Measurements from ENCODE around the gene ZNF674.
A peak's percentile ranks its signal among the peaks of the same experiment; 100 is the strongest.
"Not testable (repeated sequence)": the region's sequence is repeated elsewhere in the genome, so short reads cannot be mapped to it uniquely, and the experiment has no call there.

ZNF674 gene

GRCh38 chrX:46567388-46567787, 22.2 kb upstream of the ZNF674 start:
- no peak for DNase-seq

GRCh38 chrX:46561824-46562657, 16.8 kb upstream of the ZNF674 start:
- DNase-seq, result no peak

- no peak for DNase-seq
These were observed 13.8 kb upstream of the ZNF674 start for GRCh38 chrX:46559062-46559461.

GRCh38 chrX:46554942-46555341, 9.7 kb upstream of the ZNF674 start:
- peak; percentile 29 for DNase-seq

GRCh38 chrX:46553935-46554334, 8.7 kb upstream of the ZNF674 start:
- DNase-seq, result no peak

GRCh38 chrX:46551494-46552128, 6.4 kb upstream of the ZNF674 start:
- DNase-seq, result no peak

GRCh38 chrX:46549914-46550313, 4.7 kb upstream of the ZNF674 start:
- no peak for DNase-seq

- no peak for DNase-seq
These were observed 2.6 kb upstream of the ZNF674 start for GRCh38 chrX:46547857-46548256.

GRCh38 chrX:46544527-46544926, 694 bp downstream of the ZNF674 start:
- DNase-seq, result not testable (repeated sequence)

GRCh38 chrX:46543441-46543840, 1.8 kb downstream of the ZNF674 start:
- no peak for DNase-seq

- no peak for DNase-seq
These were observed 13.8 kb downstream of the ZNF674 start for GRCh38 chrX:46531442-46531841.

- not testable (repeated sequence) for DNase-seq
These were observed 14.8 kb downstream of the ZNF674 start for GRCh38 chrX:46530404-46530908.

GRCh38 chrX:46529740-46530403, 15.3 kb downstream of the ZNF674 start:
- DNase-seq, result not testable (repeated sequence)

- DNase-seq, result not testable (repeated sequence)
These were observed 16.6 kb downstream of the ZNF674 start for GRCh38 chrX:46528640-46529039.

- DNase-seq, result no peak
These were observed 39.1 kb downstream of the ZNF674 start for GRCh38 chrX:46506076-46506475.

GRCh38 chrX:46502848-46503247, 42.4 kb downstream of the ZNF674 start:
- DNase-seq, result no peak

- no peak for DNase-seq
These were observed 45.2 kb downstream of the ZNF674 start for GRCh38 chrX:46500054-46500453.

- DNase-seq, result no peak
These were observed 56.5 kb downstream of the ZNF674 start for GRCh38 chrX:46488712-46489111.

GRCh38 chrX:46485897-46486296, 59.3 kb downstream of the ZNF674 start:
- peak; percentile 10 for DNase-seq

GRCh38 chrX:46478634-46479033, 66.6 kb downstream of the ZNF674 start:
- DNase-seq, result not testable (repeated sequence)

- no peak for DNase-seq
These were observed 67.8 kb downstream of the ZNF674 start for GRCh38 chrX:46477435-46477834.

- DNase-seq, result no peak
These were observed 80.0 kb downstream of the ZNF674 start for GRCh38 chrX:46465203-46465602.

GRCh38 chrX:46463682-46464081, 81.5 kb downstream of the ZNF674 start:
- DNase-seq, result peak; percentile 1
